ENCODE results near the gene FOXP1. TPM values are rescaled to one million over a fixed set of nuclear protein-coding genes. Genes with fewer than 3 reads are reported as not detected.

Gene FOXP1
- total RNA-seq, 1 donor from 2014 or later: 26.1 TPM

GRCh38 chr3:71498543-71498942, 85.0 kb downstream of the FOXP1 start:
- TF ChIP-seq, protein P1, sequence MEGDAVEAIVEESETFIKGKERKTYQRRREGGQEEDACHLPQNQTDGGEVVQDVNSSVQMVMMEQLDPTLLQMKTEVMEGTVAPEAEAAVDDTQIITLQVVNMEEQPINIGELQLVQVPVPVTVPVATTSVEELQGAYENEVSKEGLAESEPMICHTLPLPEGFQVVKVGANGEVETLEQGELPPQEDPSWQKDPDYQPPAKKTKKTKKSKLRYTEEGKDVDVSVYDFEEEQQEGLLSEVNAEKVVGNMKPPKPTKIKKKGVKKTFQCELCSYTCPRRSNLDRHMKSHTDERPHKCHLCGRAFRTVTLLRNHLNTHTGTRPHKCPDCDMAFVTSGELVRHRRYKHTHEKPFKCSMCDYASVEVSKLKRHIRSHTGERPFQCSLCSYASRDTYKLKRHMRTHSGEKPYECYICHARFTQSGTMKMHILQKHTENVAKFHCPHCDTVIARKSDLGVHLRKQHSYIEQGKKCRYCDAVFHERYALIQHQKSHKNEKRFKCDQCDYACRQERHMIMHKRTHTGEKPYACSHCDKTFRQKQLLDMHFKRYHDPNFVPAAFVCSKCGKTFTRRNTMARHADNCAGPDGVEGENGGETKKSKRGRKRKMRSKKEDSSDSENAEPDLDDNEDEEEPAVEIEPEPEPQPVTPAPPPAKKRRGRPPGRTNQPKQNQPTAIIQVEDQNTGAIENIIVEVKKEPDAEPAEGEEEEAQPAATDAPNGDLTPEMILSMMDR (conservative IDR thresholded peaks at IDR 0.05; ENCODE audit: low read depth, low read length): no peak
- no peak for DNase-seq (ENCODE audit: low read depth)
- H3K4me3 ChIP-seq (ENCODE audit: low read depth, low read length): no peak overlapping the region

DNA sequence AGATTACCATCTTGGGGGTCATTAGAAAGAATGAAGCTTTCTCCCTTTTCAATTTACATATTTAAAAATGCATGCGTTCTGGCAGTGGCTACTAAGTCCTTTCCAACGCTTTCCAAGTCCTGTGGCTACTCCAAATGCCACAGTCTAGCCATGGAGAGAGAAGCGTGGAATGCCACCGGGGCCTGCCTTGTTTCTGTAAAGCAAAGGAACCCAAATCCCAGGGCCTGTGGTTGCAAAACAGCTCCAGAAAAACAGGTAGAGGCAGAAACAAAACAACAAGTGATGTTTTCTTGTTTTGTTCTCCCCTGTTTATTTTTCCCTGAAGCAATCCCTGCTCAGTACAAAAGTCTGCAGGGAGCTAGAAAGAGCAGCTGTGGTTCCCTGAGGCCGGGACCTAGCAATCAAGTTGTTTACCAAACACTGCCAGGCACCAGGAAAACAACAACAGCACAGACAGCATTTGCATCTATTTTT, 85.5 kb downstream of the FOXP1 start:
- no peak overlapping the region for H3K4me3 ChIP-seq (ENCODE audit: low read depth, low read length)
- DNase-seq (ENCODE audit: low read depth): no peak
- TF ChIP-seq, protein P1 (conservative IDR thresholded peaks at IDR 0.05; ENCODE audit: low read depth, low read length): no peak

DNA sequence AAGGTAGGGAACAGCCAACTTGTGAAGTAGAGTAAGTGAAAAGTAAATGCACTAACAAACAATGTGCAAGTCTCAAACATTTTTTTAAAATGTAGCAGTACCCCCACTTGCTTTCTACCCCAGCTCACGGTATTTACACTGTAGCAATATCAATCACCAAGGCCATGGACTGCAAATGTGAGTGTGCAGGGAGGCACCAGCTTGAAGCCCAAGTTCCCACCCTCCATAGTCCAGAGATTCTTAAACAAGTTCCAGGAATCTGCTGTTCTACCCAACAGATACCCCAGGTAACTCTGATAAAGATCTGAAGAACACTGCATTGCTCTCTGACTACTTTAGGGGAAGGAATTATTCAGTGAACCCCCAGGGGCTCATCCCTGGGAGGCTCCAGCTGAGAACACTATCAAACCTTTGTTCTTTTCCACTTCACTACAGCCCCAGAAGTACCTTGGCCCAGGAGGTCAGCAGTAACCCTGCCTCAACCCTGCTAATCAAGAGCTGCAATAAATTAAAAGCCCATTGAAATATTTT, 86.1 kb downstream of the FOXP1 start:
- no peak overlapping the region for H3K4me3 ChIP-seq (ENCODE audit: low read depth, low read length)
- no peak for DNase-seq (ENCODE audit: low read depth)
- TF ChIP-seq, protein P1 (conservative IDR thresholded peaks at IDR 0.05; ENCODE audit: low read depth, low read length): no peak

DNA sequence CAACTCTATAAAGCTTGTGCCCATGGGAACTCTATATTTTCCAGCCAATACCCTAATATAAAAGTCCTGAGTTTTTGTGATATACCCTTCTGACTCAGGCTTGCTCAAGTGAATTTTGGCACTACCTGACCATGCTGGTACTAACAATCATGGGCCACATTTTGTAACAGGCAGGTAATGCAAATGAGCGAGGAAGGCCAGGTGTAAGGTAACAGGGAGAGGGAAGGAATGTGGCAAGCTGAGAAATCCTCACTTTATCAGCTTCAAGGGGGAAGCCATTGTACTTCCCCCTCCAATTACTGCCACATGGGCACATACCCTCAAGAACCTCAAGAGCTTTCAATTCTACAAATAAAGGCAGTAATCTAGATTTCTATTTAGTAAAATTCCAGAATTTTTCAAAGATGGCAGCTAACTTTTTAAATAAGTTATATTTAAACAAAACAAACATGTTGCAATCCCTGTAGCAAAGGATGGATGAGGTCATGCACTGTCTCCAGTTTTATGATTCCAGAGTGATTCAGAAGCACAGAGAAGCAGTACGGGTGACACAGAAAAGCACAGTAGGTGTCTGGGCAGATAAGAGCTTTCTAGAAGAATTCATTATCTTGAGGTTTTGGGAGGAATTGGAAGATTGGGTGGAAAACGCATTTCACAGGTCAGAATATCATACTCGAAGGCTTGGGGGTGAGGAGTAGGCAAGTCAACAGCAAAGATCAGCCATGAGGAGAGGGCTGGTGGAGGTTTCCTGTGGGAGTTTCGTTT, 87.6 kb downstream of the FOXP1 start:
- H3K4me3 ChIP-seq (ENCODE audit: low read depth, low read length): peak overlapping the region; percentile 15
- DNase-seq (ENCODE audit: low read depth): peak; percentile 73
- TF ChIP-seq, protein P1 (conservative IDR thresholded peaks at IDR 0.05; ENCODE audit: low read depth, low read length): no peak

DNA sequence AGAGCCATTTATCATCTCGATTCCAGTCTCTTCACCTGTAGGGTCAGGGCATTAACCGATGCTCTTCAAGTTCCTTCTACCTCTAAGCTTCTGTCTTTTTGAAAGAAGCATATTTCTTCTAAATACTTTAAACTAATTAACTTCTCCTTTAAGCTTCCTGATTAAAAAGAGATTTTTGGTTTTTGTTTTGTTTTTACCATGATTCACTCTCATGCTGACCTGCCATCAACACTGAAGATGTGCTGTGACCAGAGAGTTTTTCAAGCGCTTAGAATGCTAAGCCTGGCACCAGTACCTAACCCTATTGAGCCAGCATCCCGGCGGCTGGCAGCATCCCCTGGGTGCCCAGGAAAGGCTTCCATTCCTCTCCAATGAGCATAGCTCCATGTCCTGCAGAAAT, 89.3 kb downstream of the FOXP1 start:
- TF ChIP-seq, protein P1 (conservative IDR thresholded peaks at IDR 0.05; ENCODE audit: low read depth, low read length): no peak
- no peak for DNase-seq (ENCODE audit: low read depth)
- H3K4me3 ChIP-seq (ENCODE audit: low read depth, low read length): no peak overlapping the region

DNA sequence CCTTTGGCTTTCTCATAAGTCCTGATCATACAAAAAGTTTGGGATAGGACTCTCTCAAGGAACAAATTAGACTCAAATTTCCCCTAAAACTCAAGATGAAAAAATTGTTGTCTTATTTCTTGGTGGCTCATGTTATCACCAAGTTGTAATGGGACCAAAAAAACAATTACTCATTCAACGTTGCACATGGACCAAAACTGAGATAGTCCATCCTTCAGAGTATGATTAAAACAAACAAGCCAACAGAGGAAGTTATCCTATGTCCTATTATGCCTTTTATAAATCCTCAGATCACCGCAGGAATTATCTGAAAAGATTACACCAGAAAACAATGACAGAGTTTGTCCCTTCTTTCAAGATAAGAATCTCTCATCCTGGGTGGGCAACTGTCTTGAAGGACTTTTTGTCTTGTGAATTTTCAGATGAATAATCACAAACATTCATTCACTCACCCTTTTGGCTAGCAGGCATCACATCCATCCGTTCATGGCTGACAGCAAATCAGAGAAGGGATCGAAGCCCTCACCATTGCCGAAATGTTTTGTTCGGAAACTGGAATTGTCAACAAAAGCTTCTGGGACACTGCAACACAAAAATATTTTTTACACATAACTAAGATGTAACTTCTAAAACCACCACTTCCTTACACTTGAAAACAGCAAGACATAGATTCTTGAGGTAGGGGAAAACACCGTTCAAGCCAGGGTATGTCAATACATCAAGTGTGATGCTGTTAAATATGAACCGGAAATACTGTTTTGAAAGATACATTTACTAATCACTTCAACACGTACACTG, 90.4 kb downstream of the FOXP1 start:
- H3K4me3 ChIP-seq (ENCODE audit: low read depth, low read length): no peak overlapping the region
- no peak for DNase-seq (ENCODE audit: low read depth)
- TF ChIP-seq, protein P1 (conservative IDR thresholded peaks at IDR 0.05; ENCODE audit: low read depth, low read length): no peak
